K562 (cell line): Measurements from ENCODE around the gene STAT4. TPM values are rescaled to one million over a fixed set of nuclear protein-coding genes. Genes with fewer than 3 reads are reported as not detected.

Source experiments
- ATAC-seq: fragments of 200-7000 bp; cut with Tn5 transposase; 3 replicates; pipeline ENCODE4 v1.9.1; 2020; ENCODE audit warnings: moderate library complexity
- BruUV-seq: library from RNA; stranded (reverse); fragments of 400-500 nt; replicated peaks from 2 replicates; lab custom pipeline; 2021; lab: Mats Ljungman, UMichigan
- CTCF ChIA-PET: fragments of 300-600 bp; formaldehyde crosslinking; extraction: SDS; loops from one replicate; lab custom pipeline; 2021; ENCODE audit warnings: low intra/inter-chr PET ratio; lab: Yijun Ruan, JAX
- POLR2A ChIA-PET: fragments of 300-600, 350-650 bp; sonication (Branson Sonifier 250); formaldehyde crosslinking; extraction: SDS; loops from one replicate; lab custom pipeline; 2021; ENCODE audit warnings: antibody characterized with exemption, inconsistent platforms; lab: Yijun Ruan, JAX
- DNase-seq, 4 experiments: peaks; one replicate each; pipeline versions ENCODE4 v3.0.0 to v3.0.0-alpha.2; 2011 to 2018; ENCODE audit warnings: low spot score in 3 of 4, mixed read lengths in 3 of 4; ENCODE audit errors: extremely low read depth in 1 of 4
- FAIRE-seq: peaks from 2 replicates; lab custom pipeline; 2011; peaks lifted over from hg19 to GRCh38; lab: Jason Lieb, UNC
- H2AFZ ChIP-seq: 2 replicates; pipeline ENCODE4 v1.6.0; 2011; ENCODE audit warnings: low read depth, low read length, control low read depth, inconsistent platforms
- H3K27ac ChIP-seq: fragments of 200-600 bp; 3 replicates; pipeline ENCODE4 v1.8.0; 2011; ENCODE audit warnings: low read depth, mild to moderate bottlenecking, control low read depth, inconsistent platforms, low read length, moderate library complexity, mixed read lengths; ENCODE audit errors: extremely low read depth
- H3K27me3 ChIP-seq, 2 experiments: fragments of 300-600 bp in 1 of 2; 2 replicates in 1 of 2; 3 replicates in 1 of 2; pipeline versions ENCODE4 v1.6.0 to v1.8.0; 2011; ENCODE audit warnings: inconsistent platforms in 2 of 2, low read length in 2 of 2, mild to moderate bottlenecking in 1 of 2, mixed read lengths in 1 of 2, moderate library complexity in 1 of 2; ENCODE audit not compliant: control insufficient read depth in 2 of 2, insufficient read depth in 2 of 2
- H3K36me3 ChIP-seq: fragments of 300-600 bp; 3 replicates; pipeline ENCODE4 v1.8.0; 2011; ENCODE audit warnings: mild to moderate bottlenecking, low read length, inconsistent platforms; ENCODE audit not compliant: control insufficient read depth, insufficient read depth
- H3K4me1 ChIP-seq, 2 experiments: fragments of 200-600 bp in 1 of 2; replicated peaks in 1 of 2; 2 replicates in 1 of 2; 3 replicates in 1 of 2; pipeline versions ENCODE4 v1.5.1 to v1.8.0; 2011; ENCODE audit warnings: inconsistent platforms in 2 of 2, low read length in 2 of 2, mild to moderate bottlenecking in 1 of 2, mixed read lengths in 1 of 2, moderate library complexity in 1 of 2; ENCODE audit not compliant: control insufficient read depth in 2 of 2, insufficient read depth in 2 of 2
- H3K4me2 ChIP-seq: 2 replicates; pipeline ENCODE4 v1.6.1; 2011; ENCODE audit warnings: low read length, control low read depth, inconsistent platforms, mixed read lengths; ENCODE audit not compliant: insufficient read depth
- H3K4me3 ChIP-seq: fragments of 200-600 bp; sonication (generic), shearing (Covaris generic); 2 replicates; pipeline ENCODE4 v1.5.1; 2016; ENCODE audit warnings: control low read depth, inconsistent platforms
- H3K79me2 ChIP-seq: fragments of 200-600 bp; 3 replicates; pipeline ENCODE4 v1.8.0; 2011; ENCODE audit warnings: low read length, inconsistent platforms; ENCODE audit not compliant: control insufficient read depth, insufficient read depth
- H3K9ac ChIP-seq, 2 experiments: 2 replicates each; pipeline versions ENCODE4 v1.6.0 to v1.6.1; 2011; ENCODE audit warnings: low read depth in 2 of 2, low read length in 2 of 2, control low read depth in 1 of 2, inconsistent platforms in 1 of 2, mild to moderate bottlenecking in 1 of 2, mixed read lengths in 1 of 2; ENCODE audit not compliant: insufficient read depth in 1 of 2
- H3K9me1 ChIP-seq: one replicate; pipeline ENCODE4 v1.6.0; 2011; ENCODE audit warnings: inconsistent platforms, mild to moderate bottlenecking, low read length, moderate library complexity; ENCODE audit not compliant: control insufficient read depth, insufficient read depth
- H3K9me3 ChIP-seq: replicated peaks from 2 replicates; pipeline ENCODE4 v1.5.1; 2011; ENCODE audit warnings: low read depth, low read length, inconsistent platforms; ENCODE audit not compliant: control insufficient read depth, insufficient read depth
- H4K20me1 ChIP-seq: replicated peaks from 2 replicates; pipeline ENCODE4 v1.6.1; 2011; ENCODE audit warnings: low read length, inconsistent platforms, mixed read lengths; ENCODE audit not compliant: control insufficient read depth, insufficient read depth
- MEIS2 ChIP-seq: fragments of 450-650 bp; IDR thresholded peaks from 2 replicates; pipeline ENCODE4 v1.6.1; 2014; ENCODE audit warnings: mild to moderate bottlenecking; ENCODE audit not compliant: partially characterized antibody
- PBX2 ChIP-seq, 2 experiments: IDR thresholded peaks in 1 of 2; conservative IDR thresholded peaks in 1 of 2; 2 replicates each; pipeline ENCODE4 v1.6.1; 2016; ENCODE audit warnings: low read depth in 2 of 2, mild to moderate bottlenecking in 1 of 2, missing compliant biosample characterization in 1 of 2, missing genetic modification characterization in 1 of 2, moderate library complexity in 1 of 2
- ZNF263 ChIP-seq: sonication (generic); formaldehyde crosslinking; IDR thresholded peaks from 2 replicates; pipeline ENCODE4 v1.8.0; 2022; ENCODE audit warnings: mild to moderate bottlenecking, missing genetic modification reagents, borderline replicate concordance
- WGBS: fragments of 100-300 bp; shearing (Covaris generic); methylation state at CpG from one replicate; pipeline ENCODE4 v1.1.6; 2016; ENCODE audit warnings: low coverage, mixed read lengths; ENCODE audit not compliant: insufficient coverage; ENCODE audit errors: missing lambda C conversion rate; 5-methylcytosine and 5-hydroxymethylcytosine counted together
- in situ Hi-C: fragments of 300-500 bp; cut with MboI; formaldehyde crosslinking; loops from 4 replicates; pipeline ENCODE4 v1.15.0; 2018; ENCODE audit warnings: inconsistent platforms, mixed read lengths
- intact Hi-C: fragments of 100-400 bp; cut with micrococcal nuclease; formaldehyde crosslinking; loops from 2 replicates; pipeline ENCODE4 v1.14.2; 2022
- polyA plus RNA-seq, 8 experiments: library from polyadenylated mRNA; depleted of rRNA in 4 of 8; stranded (reverse) in 5 of 8; unstranded in 3 of 8; fragments of >200 nt; fragmentation: Nextera tagmentation in 2 of 8; fragmentation: Illumina TruSeq in 1 of 8; extraction: Ambion mirVana in 2 of 8; extraction: Trizol in 1 of 8; gene quantifications; 2 replicates each; pipeline versions ENCODE4 v1.2.1 to v1.2.3, GENCODE V29; 2011 to 2014; ENCODE audit warnings: inconsistent platforms in 1 of 8, missing spikeins in 1 of 8
- total RNA-seq, 7 experiments: library from RNA; depleted of rRNA in 6 of 7; stranded (reverse); fragments of >200 nt in 6 of 7; fragmentation: Illumina TruSeq in 2 of 7; extraction: Trizol in 2 of 7; gene quantifications; 2 replicates each; pipeline versions ENCODE4 v1.2.1 to v1.2.3, GENCODE V29; 2011 to 2021; ENCODE audit warnings: low replicate concordance in 1 of 7

The STAT4 gene
- total and polyA plus RNA-seq, 9 of the 15 experiments (the other 6 are each of a cell fraction or from before 2014, with no cell fraction given) = 0.01 to 0.06 (median 0.03) TPM; not detected in 6

- Histone ChIP-seq H2AFZ (no peak overlapping the region), H3K79me2 (no peaks in the 10 kb centered on the region), H3K9ac (no peak overlapping the region), H4K20me1 (no peaks in the 10 kb centered on the region), H3K27me3 (no peaks in the 10 kb centered on the region), H3K27ac (no peak overlapping the region), H3K9me1 (no peaks in the 10 kb centered on the region), H3K36me3 (no peaks in the 10 kb centered on the region; the same call in 2 of the 3 replicates), H3K4me2 (peak overlapping the region; percentile 24; the same call in 1 of the 2 replicates), H3K9me3 (no peaks in the 10 kb centered on the region), H3K4me1 (peaks cover 0 to 14% of the 10 kb centered on the region in 2 experiments; a peak in 2 of 5 replicates), H3K4me3 (no peak overlapping the region)
- ChIA-PET CTCF (interaction anchor here (0.6 kb wide), 1 partner anchor 98 kb away, joined by 4 read pairs; no protein-coding TSS in a partner anchor), POLR2A (interaction anchor here (1.7 kb wide), 1 partner anchor 14 kb away, joined by 5 read pairs; no protein-coding TSS in a partner anchor)
- BruUV-seq = no TSS peak
- ATAC-seq (no peak; the same call in 2 of the 3 replicates), DNase-seq (no peak), FAIRE-seq (no peak)
- no peak for TF ChIP-seq ZNF263 (CRISPR knock-in tag)
- TF ChIP-seq PBX2 (CRISPR knock-in tag; IDR thresholded peaks at IDR 0.05; ENCODE audit: low read depth) = no peak
- TF ChIP-seq PBX2 (tag; conservative IDR thresholded peaks at IDR 0.05; ENCODE audit: low read depth) = 0 out of 2 replicates have a peak, but pooled peaks have one; percentile 26
- TF ChIP-seq MEIS2 = peak; percentile 42
- in situ Hi-C loops (loop anchor here (10.0 kb wide), 1 partner anchor 806 kb away; the partner anchor contains the start of gene CAVIN2), intact Hi-C loops (no loop called here)
- WGBS = 47% methylated on average over 2 of the region's 2 CpGs
These were observed 112.1 kb downstream of the STAT4 start for GRCh38 chr2:191038741-191039140.
